ENCODE measurements around the gene RGL1.

DNA sequence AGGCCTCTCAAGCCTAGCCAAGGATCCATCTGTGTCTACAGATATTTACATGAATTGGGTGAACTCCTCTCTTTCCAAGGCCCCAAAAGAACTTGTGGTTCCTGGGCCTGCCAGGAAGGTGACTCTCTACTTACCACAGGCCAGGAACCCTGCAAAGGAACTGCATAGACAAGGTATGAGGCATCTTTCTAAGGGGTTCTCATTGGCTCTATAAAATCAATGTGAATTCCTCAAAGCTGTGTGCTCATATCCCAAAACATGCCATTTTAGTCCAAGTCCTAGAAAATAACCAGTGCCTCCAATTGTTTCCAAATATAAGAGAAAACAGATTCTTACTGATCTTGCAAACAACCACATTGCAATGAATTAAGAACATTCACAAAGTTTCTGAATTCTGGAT is 39.9 kb upstream of the RGL1 start:
- TF ChIP-seq CTCF (IDR thresholded peaks at IDR 0.05) (no peak), POLR2A (IDR thresholded peaks at IDR 0.05) (no peak)
